Hepatocyte (in vitro differentiated cells): ENCODE measurements around the gene ADAP1.

Experiments used
- CTCF ChIP-seq: fragments of 200-600 bp; sonication (generic); IDR thresholded peaks from 2 replicates; pipeline ENCODE4 v1.5.1; 2016; ENCODE audit warnings: antibody characterized with exemption, mild to moderate bottlenecking; ENCODE audit not compliant: poor library complexity
- EZH2phosphoT487 ChIP-seq: fragments of 200-600 bp; sonication (generic); IDR thresholded peaks from one replicate; pipeline ENCODE4 v1.6.1; 2018; ENCODE audit warnings: antibody characterized with exemption, mild to moderate bottlenecking, low read depth, moderate library complexity; ENCODE audit not compliant: unreplicated experiment, severe bottlenecking

GRCh38 chr7:981793-982510 lies 27.5 kb upstream of the ADAP1 start:
- TF ChIP-seq CTCF (no peak), EZH2phosphoT487 (no peak)
